H1 (cell line): ENCODE results near the gene ZNF746. TPM values are rescaled to one million over a fixed set of nuclear protein-coding genes. Genes with fewer than 3 reads are reported as not detected.

Experiments
- CTCF ChIA-PET: fragments of 300-600 bp; sonication (Branson Sonifier 250); formaldehyde crosslinking; loops from one replicate; lab custom pipeline; 2021; ENCODE audit not compliant: partially characterized antibody; lab: Charles Lee
- POLR2A ChIA-PET: fragments of 300-600 bp; sonication (Branson Sonifier 250); formaldehyde crosslinking; loops from one replicate; lab custom pipeline; 2021; ENCODE audit warnings: inconsistent platforms; ENCODE audit not compliant: partially characterized antibody; lab: Charles Lee
- DNase-seq, 2 experiments: peaks; one replicate each; pipeline versions ENCODE4 v3.0.0 to v3.0.0-alpha.2; 2010 to 2022; ENCODE audit warnings: low spot score in 2 of 2, low read depth in 1 of 2, mixed read lengths in 1 of 2
- FAIRE-seq: peaks from 2 replicates; lab custom pipeline; 2011; peaks lifted over from hg19 to GRCh38; lab: Jason Lieb, UNC
- H2AFZ ChIP-seq: 2 replicates; pipeline ENCODE4 v1.8.1; 2012; ENCODE audit warnings: low read length, inconsistent platforms
- H2AK5ac ChIP-seq: 2 replicates; pipeline ENCODE4 v1.6.1; 2013; ENCODE audit warnings: low read depth, low read length
- H2BK120ac ChIP-seq: replicated peaks from 2 replicates; pipeline ENCODE3; 2013; ENCODE audit warnings: low read depth, low read length, inconsistent platforms
- H2BK12ac ChIP-seq: 2 replicates; pipeline ENCODE4 v1.6.1; 2013; ENCODE audit warnings: low read depth, low read length
- H2BK15ac ChIP-seq: 2 replicates; pipeline ENCODE4 v1.6.1; 2013; ENCODE audit warnings: low read length
- H2BK20ac ChIP-seq: 2 replicates; pipeline ENCODE4 v1.6.1; 2013; ENCODE audit warnings: low read length
- H2BK5ac ChIP-seq: 2 replicates; pipeline ENCODE4 v1.6.1; 2013; ENCODE audit warnings: low read depth, low read length
- H3K14ac ChIP-seq: 2 replicates; pipeline ENCODE4 v1.6.1; 2013; ENCODE audit warnings: inconsistent platforms; ENCODE audit not compliant: insufficient read length
- H3K18ac ChIP-seq: 2 replicates; pipeline ENCODE4 v1.6.1; 2013; ENCODE audit warnings: low read length; ENCODE audit errors: extremely low read depth
- H3K23ac ChIP-seq: 2 replicates; pipeline ENCODE4 v1.6.1; 2013; ENCODE audit warnings: inconsistent platforms; ENCODE audit not compliant: insufficient read length
- H3K23me2 ChIP-seq: 2 replicates; pipeline ENCODE4 v1.6.1; 2013; ENCODE audit warnings: low read depth, low read length
- H3K27ac ChIP-seq: 2 replicates; pipeline ENCODE4 v1.6.1; 2011; ENCODE audit warnings: low read depth, low read length, inconsistent platforms
- H3K27me3 ChIP-seq, 4 experiments: replicated peaks in 1 of 4; 1 replicate in 1 of 4; 2 replicates in 3 of 4; pipeline versions ENCODE4 v1.6.1 to v1.8.1; 2011 to 2013; ENCODE audit warnings: low read length in 3 of 4, mild to moderate bottlenecking in 3 of 4, inconsistent platforms in 2 of 4, mixed read lengths in 2 of 4, moderate library complexity in 1 of 4; ENCODE audit not compliant: control insufficient read depth in 3 of 4, insufficient read depth in 3 of 4; ENCODE audit errors: extremely low read depth in 1 of 4
- H3K36me3 ChIP-seq, 4 experiments: 2 replicates each; pipeline versions ENCODE4 v1.6.1 to v1.8.1; 2011 to 2013; ENCODE audit warnings: mild to moderate bottlenecking in 4 of 4, low read length in 3 of 4, moderate library complexity in 2 of 4, control low read depth in 1 of 4, inconsistent platforms in 1 of 4; ENCODE audit not compliant: insufficient read depth in 4 of 4, control insufficient read depth in 2 of 4
- H3K4ac ChIP-seq: replicated peaks from 2 replicates; pipeline ENCODE3; 2013; ENCODE audit warnings: low read length, low read depth, mixed read lengths, inconsistent platforms; ENCODE audit not compliant: insufficient read length
- H3K4me1 ChIP-seq, 4 experiments: replicated peaks in 1 of 4; 1 replicate in 1 of 4; 2 replicates in 3 of 4; pipeline versions ENCODE4 v1.6.1 to v1.8.1; 2011 to 2013; ENCODE audit warnings: low read length in 3 of 4, inconsistent platforms in 2 of 4, mixed read lengths in 1 of 4; ENCODE audit not compliant: insufficient read depth in 4 of 4, control insufficient read depth in 3 of 4
- H3K4me2 ChIP-seq, 2 experiments: 2 replicates each; pipeline versions ENCODE4 v1.6.1 to v1.8.1; 2011 to 2013; ENCODE audit warnings: low read depth in 2 of 2, low read length in 2 of 2, control low read depth in 1 of 2, inconsistent platforms in 1 of 2, mild to moderate bottlenecking in 1 of 2; ENCODE audit not compliant: insufficient read depth in 1 of 2
- H3K4me3 ChIP-seq, 4 experiments: fragments of 200-600, 300-600 bp in 1 of 4; sonication (generic), shearing (Covaris generic), sonication (Bioruptor Twin) in 1 of 4; 2 replicates each; pipeline versions ENCODE4 v1.5.1 to v1.8.1; 2011 to 2016; ENCODE audit warnings: low read length in 4 of 4, low read depth in 3 of 4, control low read depth in 2 of 4, inconsistent platforms in 2 of 4, mild to moderate bottlenecking in 2 of 4, mixed read lengths in 1 of 4, moderate library complexity in 1 of 4; ENCODE audit not compliant: insufficient read depth in 2 of 4; ENCODE audit errors: extremely low read depth in 1 of 4
- H3K56ac ChIP-seq: replicated peaks from 2 replicates; pipeline ENCODE3; 2013; ENCODE audit warnings: low read depth, mild to moderate bottlenecking, mixed read lengths, low read length, inconsistent platforms; ENCODE audit not compliant: insufficient read length
- H3K79me1 ChIP-seq: 2 replicates; pipeline ENCODE4 v1.6.1; 2013; ENCODE audit warnings: low read depth, low read length, control low read depth
- H3K79me2 ChIP-seq, 2 experiments: 2 replicates each; pipeline versions ENCODE4 v1.6.1 to v1.8.1; 2012 to 2013; ENCODE audit warnings: low read length in 2 of 2, mild to moderate bottlenecking in 2 of 2, inconsistent platforms in 1 of 2; ENCODE audit not compliant: insufficient read depth in 2 of 2, control insufficient read depth in 1 of 2
- H3K9ac ChIP-seq, 4 experiments: replicated peaks in 1 of 4; 1 replicate in 1 of 4; 2 replicates in 3 of 4; pipeline versions ENCODE4 v1.6.1 to v1.8.1; 2011 to 2013; ENCODE audit warnings: low read depth in 3 of 4, low read length in 3 of 4, control low read depth in 2 of 4, mild to moderate bottlenecking in 2 of 4, moderate library complexity in 2 of 4, inconsistent platforms in 1 of 4; ENCODE audit errors: extremely low read depth in 1 of 4
- H3K9me3 ChIP-seq, 2 experiments: 2 replicates each; pipeline versions ENCODE4 v1.6.1 to v1.8.1; 2012 to 2013; ENCODE audit warnings: mild to moderate bottlenecking in 2 of 2, moderate library complexity in 2 of 2, control low read depth in 1 of 2, inconsistent platforms in 1 of 2, low read depth in 1 of 2, low read length in 1 of 2, mixed read lengths in 1 of 2; ENCODE audit not compliant: insufficient read depth in 2 of 2
- H4K20me1 ChIP-seq, 2 experiments: replicated peaks in 1 of 2; 2 replicates each; pipeline versions ENCODE3 to v1.8.1; 2011 to 2013; ENCODE audit warnings: inconsistent platforms in 2 of 2, low read length in 2 of 2, mild to moderate bottlenecking in 1 of 2; ENCODE audit not compliant: insufficient read depth in 2 of 2, control insufficient read depth in 1 of 2
- H4K5ac ChIP-seq: 2 replicates; pipeline ENCODE4 v1.6.1; 2013; ENCODE audit warnings: low read length, low read depth, mixed read lengths, inconsistent platforms; ENCODE audit not compliant: insufficient read length
- H4K8ac ChIP-seq: 2 replicates; pipeline ENCODE4 v1.8.0; 2013; ENCODE audit warnings: mild to moderate bottlenecking, moderate library complexity, low read length, inconsistent platforms; ENCODE audit not compliant: insufficient read depth; ENCODE audit errors: extremely low read depth
- H4K91ac ChIP-seq: replicated peaks from 2 replicates; pipeline ENCODE3; 2013; ENCODE audit warnings: low read length, mixed read lengths, inconsistent platforms; ENCODE audit not compliant: insufficient read length
- KDM4A ChIP-seq: IDR thresholded peaks from one replicate; pipeline ENCODE4 v1.7.1; 2012; ENCODE audit warnings: low read depth, mild to moderate bottlenecking, moderate library complexity, low read length, inconsistent platforms; ENCODE audit not compliant: severe bottlenecking
- RAD21 ChIP-seq, 2 experiments: IDR thresholded peaks in 1 of 2; conservative IDR thresholded peaks in 1 of 2; 2 replicates each; pipeline ENCODE4 v1.6.1; 2011; ENCODE audit warnings: low read depth in 2 of 2, low read length in 2 of 2, improper control_type of control experiment in 1 of 2, inconsistent platforms in 1 of 2, mild to moderate bottlenecking in 1 of 2, moderate library complexity in 1 of 2
- WGBS, 2 experiments: shearing (Covaris generic) in 1 of 2; methylation state at CpG; one replicate each; pipeline versions ENCODE4 v1.1.6 to v1.1.7; 2013 to 2015; ENCODE audit warnings: low lambda C conversion rate in 2 of 2, mixed read lengths in 2 of 2, inconsistent platforms in 1 of 2, low coverage in 1 of 2, missing lambda C conversion rate in 1 of 2; ENCODE audit not compliant: insufficient replicate concordance in 2 of 2, insufficient coverage in 1 of 2, insufficient read length in 1 of 2; ENCODE audit errors: extremely low coverage in 1 of 2, missing lambda C conversion rate in 1 of 2; 5-methylcytosine and 5-hydroxymethylcytosine counted together
- polyA plus RNA-seq, 7 experiments: library from polyadenylated mRNA; depleted of rRNA in 3 of 7; stranded (reverse) in 5 of 7; unstranded in 2 of 7; fragments of >200 nt in 5 of 7; fragments of 200-250 nt in 2 of 7; gene quantifications; 1 replicate in 5 of 7; 2 replicates in 1 of 7; 4 replicates in 1 of 7; pipeline versions ENCODE4 v1.2.1 to v1.2.3, GENCODE V29; 2011 to 2013; ENCODE audit warnings: missing spikeins in 2 of 7, mixed read lengths in 2 of 7
- total RNA-seq: library from RNA; stranded (reverse); fragmentation: NEBNext Ultra II Directional; extraction: Animal tissue kit (Norgen Biotek cat#: 25700); gene quantifications from 2 replicates; pipeline ENCODE4 v1.2.1, GENCODE V29; 2021
- TF ChIP-seq, protein P1 (sequence below), 3 experiments: IDR thresholded peaks; 1 replicate in 2 of 3; 2 replicates in 1 of 3; pipeline versions ENCODE4 v1.5.1 to v1.6.1; 2011; ENCODE audit warnings: low read length in 3 of 3, mild to moderate bottlenecking in 3 of 3, inconsistent platforms in 2 of 3, low read depth in 1 of 3, moderate library complexity in 1 of 3; ENCODE audit not compliant: insufficient read depth in 1 of 3; ENCODE audit errors: control extremely low read depth in 1 of 3

Gene ZNF746
- total and polyA plus RNA-seq, 2 of the 8 experiments (the other 6 are each of a cell fraction or from before 2014, with no cell fraction given), result 7.5 to 15.6 TPM

DNA sequence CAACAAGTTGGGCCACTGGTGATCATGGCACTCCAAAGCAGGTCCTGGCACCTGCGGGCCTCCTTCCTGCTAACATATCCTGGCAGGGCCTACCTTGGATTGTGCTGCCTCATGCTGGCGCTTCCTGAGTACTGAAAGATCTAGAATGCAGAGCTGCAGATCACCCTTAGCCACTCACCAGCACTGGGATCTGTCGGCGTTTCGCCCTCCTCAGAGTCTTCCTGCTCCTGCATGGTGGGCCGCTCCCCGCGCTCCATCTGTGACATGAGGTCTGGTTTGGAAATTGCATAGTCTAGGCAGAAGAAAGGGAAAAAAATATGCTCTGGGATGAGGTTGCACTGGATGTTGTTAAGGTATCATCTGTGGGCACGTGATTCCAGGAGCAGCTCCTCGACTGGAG, 46.8 kb downstream of the ZNF746 start:
- POLR2A ChIA-PET, result no interaction called here
- TF ChIP-seq RAD21 (IDR thresholded peaks at IDR 0.05 in 1 of 2, conservative IDR thresholded peaks at IDR 0.05 in 1 of 2; ENCODE audit: low read depth in 2 of 2, low read length in 2 of 2) (peak; percentile 15 to 26; a peak in 1 of 4 replicates), KDM4A (no peak)
- TF ChIP-seq, protein P1, sequence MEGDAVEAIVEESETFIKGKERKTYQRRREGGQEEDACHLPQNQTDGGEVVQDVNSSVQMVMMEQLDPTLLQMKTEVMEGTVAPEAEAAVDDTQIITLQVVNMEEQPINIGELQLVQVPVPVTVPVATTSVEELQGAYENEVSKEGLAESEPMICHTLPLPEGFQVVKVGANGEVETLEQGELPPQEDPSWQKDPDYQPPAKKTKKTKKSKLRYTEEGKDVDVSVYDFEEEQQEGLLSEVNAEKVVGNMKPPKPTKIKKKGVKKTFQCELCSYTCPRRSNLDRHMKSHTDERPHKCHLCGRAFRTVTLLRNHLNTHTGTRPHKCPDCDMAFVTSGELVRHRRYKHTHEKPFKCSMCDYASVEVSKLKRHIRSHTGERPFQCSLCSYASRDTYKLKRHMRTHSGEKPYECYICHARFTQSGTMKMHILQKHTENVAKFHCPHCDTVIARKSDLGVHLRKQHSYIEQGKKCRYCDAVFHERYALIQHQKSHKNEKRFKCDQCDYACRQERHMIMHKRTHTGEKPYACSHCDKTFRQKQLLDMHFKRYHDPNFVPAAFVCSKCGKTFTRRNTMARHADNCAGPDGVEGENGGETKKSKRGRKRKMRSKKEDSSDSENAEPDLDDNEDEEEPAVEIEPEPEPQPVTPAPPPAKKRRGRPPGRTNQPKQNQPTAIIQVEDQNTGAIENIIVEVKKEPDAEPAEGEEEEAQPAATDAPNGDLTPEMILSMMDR (IDR thresholded peaks at IDR 0.05; ENCODE audit: control extremely low read depth in 1 of 3, insufficient read depth in 1 of 3, low read depth in 1 of 3, low read length in 3 of 3), result peak in 1 of 3 experiments; percentile 7; a peak in 1 of 4 replicates
- no peak overlapping the region for H3K9ac ChIP-seq

More for the DNA sequence above, 46.8 kb downstream of the ZNF746 start:
- no peak overlapping the region for H3K4ac ChIP-seq
- H3K27ac ChIP-seq, result no peak overlapping the region
- no peak overlapping the region for H2BK5ac ChIP-seq
- 89% methylated on average over 10 of the region's 10 CpGs; no CpG with 5 or more reads in 1 of the 2 experiments for WGBS, 2 experiments
- H3K23ac ChIP-seq, result no peak overlapping the region
- H3K4me1 ChIP-seq, result no peaks in the 10 kb centered on the region
- no peak overlapping the region for H2BK20ac ChIP-seq
- H3K14ac ChIP-seq, result no peak overlapping the region
- H2BK12ac ChIP-seq, result no peak overlapping the region
- H4K20me1 ChIP-seq, result peaks cover 2% of the 10 kb centered on the region in 2 experiments
- H3K4me3 ChIP-seq, result no peak overlapping the region
- H2AFZ ChIP-seq, result no peak overlapping the region
- no peak overlapping the region for H4K91ac ChIP-seq
- no peak overlapping the region for H4K8ac ChIP-seq
- FAIRE-seq (no peak), DNase-seq (no peak)
- no peak overlapping the region for H2AK5ac ChIP-seq
- no peak overlapping the region for H3K18ac ChIP-seq
- H3K79me1 ChIP-seq, result no peaks in the 10 kb centered on the region
- no peak overlapping the region for H4K5ac ChIP-seq
- no peak overlapping the region for H2BK120ac ChIP-seq
- no peaks in the 10 kb centered on the region for H3K9me3 ChIP-seq
- H3K4me2 ChIP-seq, result no peak overlapping the region
- peaks cover 0 to 30% (median 18%) of the 10 kb centered on the region in 4 experiments; a peak in 6 of 8 replicates for H3K36me3 ChIP-seq
- no peaks in the 10 kb centered on the region; the same call in 1 of the 2 replicates for H3K23me2 ChIP-seq
- no peaks in the 10 kb centered on the region for H3K79me2 ChIP-seq
- H3K27me3 ChIP-seq, result no peaks in the 10 kb centered on the region
- H2BK15ac ChIP-seq, result no peak overlapping the region
- CTCF ChIA-PET, result interaction anchor here (0.9 to 1.2 kb wide), 5 partner anchors 9 to 155 kb away, joined by 3 to 4 read pairs (median 3); no protein-coding TSS in a partner anchor
- H3K56ac ChIP-seq, result no peak overlapping the region
